HG03045 (cell line): ENCODE measurements around the gene TOP2B.

ENCODE experiments used
- ATAC-seq: cut with Tn5 transposase; IDR thresholded peaks from one replicate; pipeline ENCODE4 v1.9.1; 2021; ENCODE audit warnings: mild to moderate bottlenecking, moderate library complexity; ENCODE audit not compliant: unreplicated experiment

The TOP2B gene

DNA sequence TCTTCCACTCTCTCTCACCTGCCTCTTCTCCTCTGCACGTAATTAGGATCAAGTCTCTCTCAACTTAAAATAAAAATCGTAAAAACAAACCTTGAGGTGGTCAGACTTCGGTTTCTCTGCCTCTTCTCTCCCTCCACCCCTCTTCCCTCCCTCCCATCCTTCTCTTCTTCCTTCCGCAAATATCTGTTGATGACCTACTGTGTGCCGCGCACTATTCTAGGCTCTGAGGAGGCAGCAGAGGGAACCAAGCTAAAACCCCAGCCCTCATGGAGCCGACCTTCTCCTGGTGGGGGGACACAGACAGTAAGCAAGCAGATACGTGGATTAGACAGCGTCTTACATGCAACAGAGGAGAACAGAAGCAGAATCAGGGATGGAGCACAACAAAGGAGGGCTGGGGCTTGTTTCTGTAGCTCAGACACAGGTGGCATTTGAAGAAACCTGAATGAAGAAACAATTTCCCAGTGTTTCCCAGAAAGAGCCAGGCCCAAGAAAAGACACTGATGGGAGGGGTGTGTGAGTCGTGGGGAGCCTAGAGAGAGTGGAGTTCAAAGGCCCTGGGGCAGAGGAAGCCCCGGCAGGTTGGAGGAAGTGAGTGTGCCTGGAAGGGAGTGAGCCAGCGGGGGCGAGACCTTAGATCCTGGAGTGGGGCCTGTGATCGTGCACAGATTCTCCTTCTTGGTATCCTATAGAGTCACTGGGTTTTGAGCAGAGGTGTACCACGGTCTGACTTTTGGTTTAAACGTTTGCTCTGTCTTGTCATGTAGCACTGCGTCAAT lies 80.5 kb downstream of the TOP2B start:
- ATAC-seq = no peak

DNA sequence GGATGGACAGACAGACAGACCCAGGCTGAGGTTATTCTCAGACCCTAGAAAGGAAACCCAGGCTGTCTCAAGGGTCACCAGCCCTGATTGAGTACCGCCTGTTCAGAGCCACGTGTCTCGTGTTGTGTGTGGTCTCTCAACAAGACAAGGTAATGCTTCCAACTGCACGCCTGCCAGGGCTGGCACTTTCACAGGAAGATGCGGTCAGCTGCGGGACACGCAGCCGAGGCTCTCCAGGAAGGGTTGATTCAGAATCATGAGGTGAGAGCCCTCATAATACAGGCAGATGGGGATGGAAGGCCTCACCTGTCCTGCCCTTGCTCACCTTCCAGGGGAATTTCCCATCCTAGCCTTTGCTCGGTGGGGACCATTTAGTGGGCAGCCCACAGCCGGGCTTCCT lies 81.4 kb downstream of the TOP2B start:
- ATAC-seq = no peak

DNA sequence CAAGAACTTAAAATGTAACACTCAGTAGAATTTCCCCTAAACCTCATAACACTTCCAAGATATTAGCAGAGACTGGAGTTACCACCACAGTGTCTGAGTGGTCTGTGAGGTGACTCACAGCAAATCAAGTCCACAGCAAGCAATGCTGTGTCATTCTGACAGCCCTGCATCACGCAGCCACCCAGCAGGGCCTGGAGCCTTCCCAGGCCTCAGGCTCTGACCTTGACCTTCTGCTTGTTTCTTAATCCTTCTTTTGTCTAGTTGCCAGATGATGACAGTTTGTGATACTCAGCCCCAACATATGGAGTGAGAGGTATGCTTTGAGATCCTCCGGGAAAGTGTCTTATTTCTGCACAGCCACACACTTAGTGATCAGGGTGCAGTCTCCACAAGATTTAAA lies 82.5 kb downstream of the TOP2B start:
- ATAC-seq = no peak

DNA sequence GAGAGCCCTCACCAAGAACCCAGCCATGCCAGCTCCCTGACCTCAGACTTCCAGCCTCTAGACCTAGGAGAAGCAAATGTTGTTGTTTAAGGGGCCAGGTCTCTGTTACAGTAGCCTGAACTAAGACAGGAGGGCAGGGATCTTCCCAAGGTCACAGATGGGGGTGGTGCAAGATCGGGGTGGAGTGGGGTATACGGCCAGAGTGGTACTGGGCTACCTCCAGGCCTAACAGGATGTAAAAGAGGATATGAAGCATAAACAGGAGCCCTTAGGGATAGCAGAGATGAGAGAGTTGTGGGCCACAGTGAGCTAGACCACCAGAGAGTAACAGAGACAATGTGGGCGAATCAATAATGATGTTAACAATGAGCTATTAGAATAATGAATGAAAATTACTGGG lies 82.9 kb downstream of the TOP2B start:
- no peak for ATAC-seq

DNA sequence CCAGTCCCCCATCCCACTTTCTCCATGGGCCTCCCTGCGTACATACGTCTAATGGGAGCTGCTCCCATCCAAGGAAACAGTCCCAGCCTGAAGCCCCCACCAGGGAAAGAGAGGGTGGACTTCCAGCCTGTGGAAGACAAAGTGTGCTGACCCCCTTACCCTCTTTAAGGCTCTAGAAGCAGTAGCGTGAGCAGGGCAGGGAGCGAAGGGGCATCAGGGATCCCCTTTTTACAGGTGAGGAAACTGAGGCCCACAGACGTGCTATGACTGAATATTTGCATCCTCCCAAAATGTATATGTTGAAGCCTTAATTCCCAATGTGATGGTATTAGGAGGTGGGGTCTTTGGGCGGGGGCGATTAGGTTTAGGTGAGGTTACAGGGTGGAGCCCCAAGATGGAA lies 83.4 kb downstream of the TOP2B start:
- ATAC-seq = no peak

DNA sequence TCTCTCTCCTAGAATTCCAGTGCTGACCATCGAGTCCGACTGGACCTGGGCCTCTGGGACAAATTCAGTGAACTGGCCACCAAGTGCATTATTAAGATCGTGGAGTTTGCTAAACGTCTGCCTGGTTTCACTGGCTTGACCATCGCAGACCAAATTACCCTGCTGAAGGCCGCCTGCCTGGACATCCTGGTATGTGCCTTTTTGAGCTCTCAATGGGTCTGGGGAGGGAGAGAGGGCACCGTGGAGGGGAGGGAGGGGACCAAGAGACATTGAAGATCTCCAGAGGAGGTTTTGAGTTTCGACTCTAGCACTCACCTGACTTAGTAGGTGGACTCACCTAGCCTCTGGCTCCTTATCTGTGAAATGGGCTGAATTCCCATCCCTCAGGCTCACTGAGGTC lies 84.2 kb downstream of the TOP2B start:
- no peak for ATAC-seq

DNA sequence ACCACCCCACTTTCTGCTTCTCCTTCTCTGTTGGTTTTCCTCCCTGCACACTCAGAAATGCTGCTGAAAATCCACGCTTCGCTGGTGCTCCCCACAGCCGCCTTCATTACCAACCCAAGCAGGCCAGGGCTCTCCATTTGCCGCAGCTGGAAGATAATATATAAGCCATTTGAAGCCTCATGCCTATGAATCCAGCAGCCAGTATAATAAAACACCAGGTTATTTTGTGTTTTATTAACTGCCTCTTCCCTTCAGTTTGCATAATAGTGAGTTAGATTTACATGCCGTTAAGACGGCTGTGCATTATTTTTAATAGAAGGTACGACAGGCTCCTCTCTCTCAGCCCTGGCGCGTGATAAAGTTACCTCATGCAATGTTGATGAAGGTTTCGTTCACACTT lies 86.6 kb downstream of the TOP2B start:
- ATAC-seq = no peak

DNA sequence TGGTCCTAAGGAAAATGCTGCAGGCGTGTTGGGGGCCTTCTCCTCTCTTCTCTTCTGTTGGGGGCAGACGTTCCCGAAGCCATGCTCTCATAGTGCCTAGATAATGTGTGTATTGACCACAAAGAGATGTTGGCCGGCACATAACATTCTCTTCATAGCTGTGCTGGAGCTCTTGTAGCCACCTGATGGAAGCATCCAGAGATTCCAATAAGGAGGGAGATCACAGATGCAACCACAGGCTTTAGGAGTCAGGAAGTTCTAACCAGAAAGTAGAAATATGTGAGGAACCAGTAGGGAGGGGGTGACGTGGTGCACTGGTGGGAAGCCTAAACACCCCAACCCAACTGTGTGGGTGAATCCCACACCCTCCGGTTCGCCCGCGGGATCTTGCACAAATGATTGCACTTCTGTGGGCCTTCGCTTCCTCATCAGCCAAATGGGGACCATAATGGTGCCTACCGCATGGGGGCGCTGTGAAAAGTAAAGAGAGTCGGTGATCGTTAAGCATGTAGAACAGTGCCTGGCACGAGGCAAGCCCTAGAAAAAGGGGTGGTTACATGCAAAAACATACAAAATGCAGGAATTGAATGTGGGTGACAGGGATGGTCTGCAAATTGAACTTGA lies 87.8 kb downstream of the TOP2B start:
- no peak for ATAC-seq

DNA sequence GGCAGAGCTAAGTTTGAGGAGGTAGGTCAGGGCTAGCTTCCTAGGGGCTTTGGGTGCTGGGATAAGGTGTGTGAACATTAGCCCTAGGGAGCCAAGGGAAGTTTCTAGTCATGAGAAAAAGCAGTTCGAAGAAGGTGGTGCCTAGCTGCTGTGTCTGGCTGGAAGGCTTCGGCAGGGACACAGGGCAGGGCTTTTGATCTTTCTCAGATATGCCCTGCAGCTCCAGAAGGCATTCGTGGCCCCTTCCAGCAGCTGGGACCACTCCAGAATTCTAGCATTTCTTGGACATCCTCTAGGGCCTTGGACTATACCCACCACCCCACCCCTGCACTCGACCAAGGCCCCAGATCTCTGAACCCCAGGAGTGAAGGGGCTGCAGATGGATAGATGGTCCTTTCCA lies 88.6 kb downstream of the TOP2B start:
- ATAC-seq = no peak

DNA sequence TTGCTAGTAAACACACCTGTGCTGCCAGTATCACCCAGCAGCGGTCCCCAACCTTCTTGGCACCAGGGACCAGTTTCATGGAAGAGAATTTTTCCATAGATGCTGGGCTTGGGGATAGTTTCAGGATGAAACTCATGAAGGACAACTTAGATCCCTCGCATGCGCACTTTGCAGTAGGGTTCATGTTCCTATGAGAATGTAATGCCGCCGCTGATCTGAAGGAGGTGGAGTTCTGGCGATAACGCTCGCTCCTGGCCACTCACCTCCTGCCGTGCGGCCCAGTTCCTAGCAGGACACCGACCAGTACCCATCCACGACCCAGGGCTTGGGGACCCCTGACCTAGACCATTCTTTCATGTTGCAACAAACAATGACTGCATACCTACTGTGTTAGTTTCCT lies 89.7 kb downstream of the TOP2B start:
- ATAC-seq = no peak

DNA sequence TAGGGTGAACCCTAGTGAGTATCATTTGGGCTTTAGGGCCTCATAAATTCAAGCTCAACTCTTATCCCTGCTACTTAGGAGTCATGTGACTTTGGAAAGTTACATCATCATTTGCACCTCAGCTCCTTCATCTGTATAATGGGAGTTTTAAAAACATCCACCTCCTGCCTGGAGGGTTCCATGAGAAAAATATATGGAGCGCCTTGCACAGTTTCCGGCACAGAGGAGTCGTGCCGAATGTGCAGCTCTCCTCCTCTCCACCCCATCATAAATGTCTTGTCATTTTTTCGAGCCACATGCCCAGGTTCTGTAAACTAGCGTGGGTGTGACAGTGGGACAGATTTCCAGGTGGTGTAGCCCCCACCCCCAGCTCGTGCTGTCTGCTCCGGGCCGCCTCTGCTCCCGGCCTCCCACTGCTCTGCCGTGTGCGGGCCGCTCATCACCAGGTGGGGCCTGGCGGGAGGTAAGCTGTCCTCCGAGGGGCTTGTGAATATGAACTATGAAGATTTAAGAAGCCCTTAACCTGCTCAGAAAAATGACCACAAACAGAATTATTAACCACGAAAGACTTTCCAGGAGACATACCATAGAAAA lies 90.4 kb downstream of the TOP2B start:
- ATAC-seq = no peak

DNA sequence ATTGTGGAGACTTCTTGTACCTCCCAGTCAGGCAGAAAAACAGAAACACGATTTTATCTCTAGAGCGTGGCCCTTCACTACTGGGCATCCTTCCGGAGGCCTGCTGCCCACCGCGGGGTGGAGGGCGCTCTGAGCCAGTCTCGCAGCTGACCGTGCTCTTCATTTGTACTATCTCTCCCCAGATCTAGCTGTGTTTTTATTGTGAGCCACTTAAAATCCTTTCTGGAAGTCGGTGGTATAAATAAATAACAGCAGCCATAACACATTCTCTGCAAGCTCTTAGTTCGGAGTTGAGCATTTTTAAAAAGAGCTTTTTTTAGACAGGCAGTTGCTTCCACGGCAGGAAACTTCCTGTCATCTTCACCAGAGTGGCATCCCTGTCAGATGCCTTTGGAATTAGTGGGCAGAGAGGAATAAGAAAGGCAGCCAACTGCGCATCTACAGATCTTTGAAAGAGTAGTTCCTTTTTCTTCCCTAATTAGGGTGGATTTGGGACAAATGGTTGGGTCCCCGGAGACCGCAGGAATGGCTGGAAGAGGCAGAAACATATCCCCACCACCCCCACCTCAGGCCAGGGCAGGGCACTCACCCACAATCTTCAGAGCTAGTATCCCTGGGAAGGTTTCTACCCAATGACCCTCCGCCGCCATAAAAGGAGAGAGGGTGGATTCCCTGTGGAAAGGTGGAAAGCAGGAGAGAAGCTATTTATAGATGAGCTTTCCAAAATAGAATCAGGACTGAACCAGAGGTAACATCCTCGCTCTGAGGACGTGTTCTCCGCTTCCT lies 91.1 kb downstream of the TOP2B start:
- no peak for ATAC-seq

DNA sequence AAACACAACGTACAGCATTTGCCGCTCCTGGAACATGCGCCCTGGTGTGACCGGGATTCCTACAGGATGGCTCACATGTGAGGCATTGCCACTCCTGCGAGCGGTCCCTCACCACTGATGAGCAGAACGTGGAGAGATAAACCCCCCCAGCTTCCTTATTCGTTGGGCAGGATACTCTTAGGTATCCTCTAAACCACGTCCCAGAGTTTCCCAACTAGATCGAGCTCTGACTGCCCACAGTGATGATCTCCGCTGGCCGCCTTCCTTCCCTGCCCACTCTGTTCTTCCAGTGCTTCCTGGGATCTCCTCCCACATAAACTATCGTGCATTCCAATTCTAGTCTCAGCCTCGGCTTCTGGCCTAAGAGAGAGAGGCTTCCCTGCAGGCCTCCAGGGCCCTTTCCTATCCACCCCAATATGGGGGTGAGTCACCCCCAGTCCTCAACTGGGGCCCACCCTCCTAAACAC lies 91.8 kb downstream of the TOP2B start:
- no peak for ATAC-seq

DNA sequence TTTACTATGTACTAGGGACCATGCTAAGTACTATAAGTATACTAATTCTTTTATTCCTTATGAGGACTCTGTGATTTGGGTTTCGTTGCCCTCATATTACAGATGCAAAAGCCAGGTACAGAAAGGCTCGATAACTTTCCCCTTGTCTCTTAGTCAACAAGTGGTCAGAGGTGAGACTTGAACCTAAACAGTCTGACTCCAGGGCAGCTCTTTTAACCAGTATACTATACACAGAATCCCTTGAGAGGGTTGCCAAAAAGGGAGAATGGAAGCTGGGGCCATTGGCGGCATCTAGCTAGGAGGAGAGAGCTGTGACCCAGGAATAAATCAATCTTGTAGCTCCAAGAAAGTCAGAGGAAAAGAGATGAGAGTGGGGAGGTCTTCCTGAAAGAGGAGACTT lies 92.4 kb downstream of the TOP2B start:
- ATAC-seq = no peak

DNA sequence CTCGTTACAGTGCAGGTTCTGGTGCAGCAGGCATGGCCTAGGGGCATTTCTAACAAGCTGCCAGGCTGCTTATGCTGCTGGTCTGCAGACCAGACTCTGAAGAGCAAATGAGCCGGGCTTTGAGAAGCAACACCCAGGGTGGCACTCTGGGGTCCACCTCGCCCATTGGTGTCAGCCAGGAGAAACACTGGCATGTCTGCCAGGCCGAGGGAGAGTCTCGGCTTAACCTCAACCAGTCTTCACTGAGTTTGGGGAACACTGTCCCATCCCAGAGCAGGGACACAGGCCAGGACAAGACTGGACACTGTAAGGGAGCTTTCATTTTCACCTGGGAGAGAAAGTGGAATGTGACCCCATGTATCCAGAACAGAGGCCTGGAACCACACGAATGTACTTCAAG lies 93.4 kb downstream of the TOP2B start:
- no peak for ATAC-seq

DNA sequence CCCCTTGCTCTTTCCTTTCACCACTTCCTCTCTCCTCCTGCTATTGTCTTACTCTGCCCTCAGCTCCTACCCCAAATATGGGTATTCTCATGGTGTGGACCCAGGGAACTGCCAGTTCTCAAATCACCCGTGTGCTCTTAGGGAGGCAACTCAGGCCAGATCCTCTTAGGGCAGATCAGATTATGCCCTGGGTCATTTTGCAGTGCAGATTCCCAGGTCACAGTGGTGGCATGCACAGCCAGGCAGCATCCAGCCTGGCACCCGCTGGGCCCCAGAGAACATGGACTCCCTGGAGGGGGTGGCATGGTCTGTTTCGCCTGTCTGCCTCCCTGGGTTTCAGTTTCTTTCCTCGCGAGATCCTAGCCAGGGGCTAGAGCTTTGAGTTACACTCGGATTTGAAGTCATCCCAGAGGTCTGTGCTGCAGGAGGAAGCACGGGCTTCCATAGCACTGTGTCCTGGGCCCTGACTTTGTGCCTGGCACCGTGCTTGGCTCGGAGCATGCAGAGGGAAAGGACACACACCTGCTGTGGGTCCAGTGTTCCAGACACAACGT lies 96.1 kb downstream of the TOP2B start:
- no peak for ATAC-seq

DNA sequence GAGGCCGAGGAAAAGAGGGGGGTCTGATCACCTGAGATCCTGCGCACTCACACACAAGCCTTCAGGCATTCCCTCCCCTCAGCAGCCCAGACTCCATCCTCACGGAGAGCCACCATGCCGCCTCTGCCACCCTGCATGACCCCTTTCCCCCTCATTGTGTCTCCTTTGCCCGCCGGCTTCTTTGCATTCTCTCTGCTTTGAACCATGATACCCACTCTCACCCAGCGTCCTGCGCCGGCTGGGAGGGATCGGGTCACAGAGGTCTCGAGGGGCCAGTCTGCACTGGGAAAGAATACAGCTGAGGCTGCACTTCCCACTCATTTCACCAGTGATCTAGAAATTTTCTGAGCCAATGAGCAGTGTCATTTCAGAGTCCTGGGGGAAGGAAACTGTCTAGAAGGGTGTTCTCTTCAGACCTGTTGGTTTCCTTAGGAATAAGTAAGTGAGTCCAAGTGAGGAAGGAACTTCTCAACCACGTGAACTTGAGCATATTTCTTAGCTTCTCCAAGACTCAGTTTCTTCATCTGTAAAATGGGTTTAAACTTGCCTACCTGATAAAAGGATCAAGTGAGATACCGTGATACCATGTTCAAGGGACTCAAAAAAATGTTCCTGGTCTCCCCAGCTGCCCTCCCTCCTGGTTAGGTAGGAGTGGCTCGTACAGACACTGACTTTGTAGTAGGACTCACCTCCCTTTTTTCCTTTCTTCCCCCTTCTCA lies 96.7 kb downstream of the TOP2B start:
- ATAC-seq = no peak

DNA sequence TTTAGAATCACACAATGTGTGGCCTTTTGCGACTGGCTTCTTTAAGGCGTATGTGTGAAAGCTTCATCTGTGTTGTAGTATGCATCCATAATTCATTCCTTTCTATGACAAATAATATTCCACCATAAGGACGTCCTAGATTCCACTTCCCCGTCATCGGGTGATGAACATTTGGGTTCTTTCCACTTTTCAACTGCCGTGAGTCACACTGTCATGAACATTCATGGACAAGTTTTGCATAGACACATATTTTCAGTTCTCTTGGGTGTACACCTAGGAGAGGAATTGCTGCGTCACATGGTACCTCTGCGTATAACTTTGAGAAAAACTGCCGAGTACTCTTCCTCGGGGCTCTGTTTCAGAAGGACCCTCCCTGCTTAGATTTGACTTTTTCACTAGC lies 97.3 kb downstream of the TOP2B start:
- no peak for ATAC-seq

DNA sequence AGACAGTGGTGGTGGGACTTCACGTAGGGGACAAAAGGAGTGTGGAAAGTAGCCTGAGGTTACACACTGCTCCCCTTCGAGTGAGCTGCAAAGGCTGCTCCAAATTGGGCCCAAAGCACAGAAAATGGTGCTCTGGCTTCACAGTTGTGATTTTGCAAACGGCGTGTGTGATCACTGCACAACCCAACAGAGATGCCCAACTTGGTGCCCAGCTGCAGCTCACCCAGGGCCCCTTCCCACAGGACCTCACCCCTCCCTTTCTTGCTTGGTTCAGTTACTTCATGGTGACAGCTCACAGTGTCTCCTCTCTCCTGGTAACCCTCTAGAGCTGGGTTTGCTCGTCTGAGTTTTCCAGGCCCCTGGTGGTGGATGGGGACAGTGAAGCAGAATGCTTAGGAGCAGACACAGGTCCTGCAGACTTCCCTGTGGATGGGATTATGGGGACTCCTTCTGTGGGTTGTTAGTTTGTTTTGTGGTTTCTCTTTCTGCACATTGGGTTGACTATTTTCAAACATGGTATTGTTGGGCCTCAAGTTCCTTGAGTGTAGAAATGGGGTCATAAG lies 98.3 kb downstream of the TOP2B start:
- ATAC-seq = no peak

DNA sequence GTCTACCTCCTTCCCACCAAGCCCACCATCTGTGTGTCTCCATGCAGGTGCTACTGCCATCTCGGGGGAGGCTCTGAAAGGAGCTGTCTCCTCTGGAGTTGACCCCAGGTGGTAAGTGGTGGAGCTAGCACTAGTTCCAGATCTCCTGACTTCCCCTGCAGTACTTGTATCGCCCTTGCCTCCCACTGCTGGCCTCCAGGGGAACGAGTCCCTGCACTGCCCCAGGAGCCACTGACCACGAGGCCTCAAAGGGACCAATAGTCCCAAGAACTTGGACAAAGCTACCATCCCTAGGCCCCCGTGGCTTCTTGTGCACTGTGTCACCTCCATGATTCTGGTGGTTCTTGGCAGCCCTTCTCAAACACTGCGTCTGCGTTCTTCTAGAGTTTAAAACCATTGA lies 98.9 kb downstream of the TOP2B start:
- ATAC-seq = no peak
